Measurements from ENCODE around the gene LRRIQ1.

The LRRIQ1 gene

DNA sequence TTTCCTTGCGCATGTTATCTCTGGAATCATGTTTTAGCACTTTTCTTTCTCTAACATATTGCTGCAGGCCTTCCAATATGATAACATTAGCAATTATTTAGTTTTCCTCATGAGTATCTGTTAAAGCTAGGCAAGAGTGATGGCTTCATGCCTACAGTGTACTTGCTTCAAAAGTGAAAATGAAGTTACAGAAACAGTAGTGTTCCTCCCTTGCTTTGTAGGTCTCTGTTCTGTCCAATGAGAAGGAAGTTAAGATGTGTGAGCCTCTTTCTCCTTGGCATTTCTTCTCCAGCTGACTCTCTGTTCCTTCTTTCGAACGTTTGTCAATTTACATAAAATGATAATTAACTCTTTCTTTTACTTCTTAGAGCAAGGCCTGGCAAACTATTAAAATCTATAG, 22.2 kb downstream of the LRRIQ1 start:
- no CpG with 5 or more reads among the region's 3 CpGs for WGBS (ENCODE audit: insufficient coverage, insufficient read length)
- no peak for DNase-seq (ENCODE audit: low read depth, low spot score)
- H3K4me1 ChIP-seq (ENCODE audit: control insufficient read depth, insufficient read depth, low read length) = no peaks in the 10 kb centered on the region
- H3K4me3 ChIP-seq (ENCODE audit: low read length) = no peak overlapping the region
- no peaks in the 10 kb centered on the region for H3K27me3 ChIP-seq (ENCODE audit: control insufficient read depth, insufficient read depth, low read length)
- no peaks in the 10 kb centered on the region for H3K36me3 ChIP-seq (ENCODE audit: control insufficient read depth, insufficient read depth, low read length)
- H3K9me3 ChIP-seq (ENCODE audit: control insufficient read depth, insufficient read depth, low read length) = no peaks in the 10 kb centered on the region
- no peak overlapping the region for H3K27ac ChIP-seq (ENCODE audit: low read length)

DNA sequence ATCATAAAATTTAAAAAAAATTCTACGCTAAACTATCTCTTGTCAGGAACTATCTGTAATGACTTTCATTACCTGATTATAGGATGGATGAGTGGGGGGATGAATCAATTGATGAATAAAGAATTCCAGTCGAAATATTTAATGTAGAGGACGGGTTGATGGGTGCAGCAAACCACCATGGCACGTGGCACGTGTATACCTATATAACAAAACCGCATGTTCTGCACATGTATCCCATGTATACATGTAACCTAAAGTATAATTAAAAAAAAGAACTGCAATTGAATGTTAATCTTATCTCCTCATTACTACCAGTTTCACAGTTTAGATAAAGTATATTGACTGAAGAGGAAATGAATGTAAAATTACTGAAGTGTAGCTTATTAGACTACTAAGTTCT, 23.4 kb downstream of the LRRIQ1 start:
- no peaks in the 10 kb centered on the region for H3K27me3 ChIP-seq (ENCODE audit: control insufficient read depth, insufficient read depth, low read length)
- no peak overlapping the region for H3K27ac ChIP-seq (ENCODE audit: low read length)
- DNase-seq (ENCODE audit: low read depth, low spot score) = no peak
- WGBS (ENCODE audit: insufficient coverage, insufficient read length) = 100% methylated on average over 1 of the region's 6 CpGs
- no peaks in the 10 kb centered on the region for H3K36me3 ChIP-seq (ENCODE audit: control insufficient read depth, insufficient read depth, low read length)
- H3K4me1 ChIP-seq (ENCODE audit: control insufficient read depth, insufficient read depth, low read length) = no peaks in the 10 kb centered on the region
- H3K9me3 ChIP-seq (ENCODE audit: control insufficient read depth, insufficient read depth, low read length) = no peaks in the 10 kb centered on the region
- no peak overlapping the region for H3K4me3 ChIP-seq (ENCODE audit: low read length)

DNA sequence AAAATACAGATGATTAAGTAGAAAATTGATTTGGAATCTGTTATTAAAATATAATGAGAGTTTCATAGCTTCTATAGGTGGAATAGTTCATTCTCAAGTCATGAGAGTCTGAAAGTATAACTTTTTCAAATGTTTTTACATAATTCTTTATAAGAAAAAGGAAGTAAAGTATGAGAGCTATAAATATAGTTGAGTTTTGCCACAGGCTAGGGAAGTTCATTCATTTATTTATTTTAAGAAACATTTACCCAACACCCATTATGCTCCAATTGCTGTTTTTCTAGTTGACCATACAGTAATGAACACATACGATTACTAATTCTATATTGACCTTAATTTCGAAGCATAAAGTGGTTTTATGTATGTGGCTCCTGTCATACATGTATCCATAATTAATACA, 24.8 kb downstream of the LRRIQ1 start:
- no CpG with 5 or more reads among the region's 2 CpGs for WGBS (ENCODE audit: insufficient coverage, insufficient read length)
- Histone ChIP-seq H3K4me1 (ENCODE audit: control insufficient read depth, insufficient read depth, low read length) (no peaks in the 10 kb centered on the region), H3K27ac (ENCODE audit: low read length) (no peak overlapping the region), H3K27me3 (ENCODE audit: control insufficient read depth, insufficient read depth, low read length) (no peaks in the 10 kb centered on the region), H3K4me3 (ENCODE audit: low read length) (no peak overlapping the region), H3K36me3 (ENCODE audit: control insufficient read depth, insufficient read depth, low read length) (no peaks in the 10 kb centered on the region), H3K9me3 (ENCODE audit: control insufficient read depth, insufficient read depth, low read length) (no peaks in the 10 kb centered on the region)
- no peak for DNase-seq (ENCODE audit: low read depth, low spot score)

DNA sequence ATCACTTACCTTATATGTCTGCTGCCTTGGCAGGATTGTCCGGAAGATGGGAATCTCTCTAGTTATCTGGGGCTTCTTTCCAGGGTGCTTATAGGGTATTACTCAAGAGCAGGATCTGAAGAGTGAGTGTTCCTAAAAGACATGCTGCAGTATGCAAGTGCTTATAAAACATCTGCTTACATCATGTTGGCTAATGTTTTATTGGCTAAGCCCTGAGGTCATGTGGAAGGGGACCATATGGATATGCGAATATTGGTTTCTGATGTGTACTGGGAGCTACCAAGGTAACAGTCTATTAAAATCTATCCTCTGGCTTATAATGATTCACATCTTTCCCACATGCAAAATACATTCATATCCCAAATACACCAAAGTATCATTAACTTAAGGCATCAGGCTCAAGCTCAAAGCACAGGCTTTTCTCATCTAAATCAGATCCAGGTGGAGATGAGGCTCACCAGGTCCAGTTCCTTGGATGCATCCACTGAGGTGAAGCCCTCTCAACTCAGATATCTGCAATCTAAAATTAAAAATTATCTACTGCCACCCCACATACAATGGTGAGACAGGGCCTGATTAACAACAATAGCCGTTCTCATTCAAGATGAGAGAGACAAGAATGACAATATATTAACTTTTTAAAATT, 29.8 kb downstream of the LRRIQ1 start:
- no peak for DNase-seq (ENCODE audit: low read depth, low spot score)
- H3K27me3 ChIP-seq (ENCODE audit: control insufficient read depth, insufficient read depth, low read length) = no peaks in the 10 kb centered on the region
- H3K9me3 ChIP-seq (ENCODE audit: control insufficient read depth, insufficient read depth, low read length) = no peaks in the 10 kb centered on the region
- no CpG with 5 or more reads among the region's 3 CpGs for WGBS (ENCODE audit: insufficient coverage, insufficient read length)
- no peaks in the 10 kb centered on the region for H3K36me3 ChIP-seq (ENCODE audit: control insufficient read depth, insufficient read depth, low read length)
- no peak overlapping the region for H3K4me3 ChIP-seq (ENCODE audit: low read length)
- no peak overlapping the region for H3K27ac ChIP-seq (ENCODE audit: low read length)
- H3K4me1 ChIP-seq (ENCODE audit: control insufficient read depth, insufficient read depth, low read length) = no peaks in the 10 kb centered on the region

DNA sequence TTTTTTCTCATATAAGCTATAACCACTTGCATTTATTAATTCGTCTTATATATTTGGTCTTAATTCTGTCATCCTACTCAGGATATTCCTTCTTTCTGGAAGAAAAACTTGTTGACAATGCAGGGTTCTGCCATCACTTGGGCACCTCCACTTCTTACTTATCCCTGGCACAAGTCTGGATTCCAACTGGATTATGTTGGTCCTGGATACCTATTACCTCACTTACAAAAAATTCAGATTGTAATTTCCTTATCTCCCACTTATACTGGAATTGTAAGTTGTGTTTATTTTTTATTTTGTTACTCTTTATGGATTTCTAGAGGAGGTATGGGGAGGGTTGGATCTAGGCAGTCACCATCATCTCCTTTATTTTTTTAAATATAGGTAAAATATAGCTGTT, 36.7 kb downstream of the LRRIQ1 start:
- Histone ChIP-seq H3K4me3 (ENCODE audit: low read length) (no peak overlapping the region), H3K27ac (ENCODE audit: low read length) (no peak overlapping the region), H3K9me3 (ENCODE audit: control insufficient read depth, insufficient read depth, low read length) (no peaks in the 10 kb centered on the region), H3K27me3 (ENCODE audit: control insufficient read depth, insufficient read depth, low read length) (no peaks in the 10 kb centered on the region), H3K36me3 (ENCODE audit: control insufficient read depth, insufficient read depth, low read length) (no peaks in the 10 kb centered on the region), H3K4me1 (ENCODE audit: control insufficient read depth, insufficient read depth, low read length) (no peaks in the 10 kb centered on the region)
- no peak for DNase-seq (ENCODE audit: low read depth, low spot score)
- WGBS (ENCODE audit: insufficient coverage, insufficient read length) = no CpG with 5 or more reads among the region's 1 CpG

GRCh38 chr12:85076688-85077430, 40.7 kb downstream of the LRRIQ1 start:
- peak; percentile 25 for DNase-seq (ENCODE audit: low read depth, low spot score)
- Histone ChIP-seq H3K36me3 (ENCODE audit: control insufficient read depth, insufficient read depth, low read length) (no peaks in the 10 kb centered on the region), H3K27ac (ENCODE audit: low read length) (no peak overlapping the region), H3K9me3 (ENCODE audit: control insufficient read depth, insufficient read depth, low read length) (no peaks in the 10 kb centered on the region), H3K27me3 (ENCODE audit: control insufficient read depth, insufficient read depth, low read length) (no peaks in the 10 kb centered on the region), H3K4me1 (ENCODE audit: control insufficient read depth, insufficient read depth, low read length) (no peaks in the 10 kb centered on the region), H3K4me3 (ENCODE audit: low read length) (no peak overlapping the region)
- no CpG with 5 or more reads among the region's 1 CpG for WGBS (ENCODE audit: insufficient coverage, insufficient read length)

GRCh38 chr12:85085066-85085465, 48.9 kb downstream of the LRRIQ1 start:
- Histone ChIP-seq H3K36me3 (ENCODE audit: control insufficient read depth, insufficient read depth, low read length) (no peaks in the 10 kb centered on the region), H3K27me3 (ENCODE audit: control insufficient read depth, insufficient read depth, low read length) (no peaks in the 10 kb centered on the region), H3K27ac (ENCODE audit: low read length) (no peak overlapping the region), H3K4me1 (ENCODE audit: control insufficient read depth, insufficient read depth, low read length) (no peaks in the 10 kb centered on the region), H3K9me3 (ENCODE audit: control insufficient read depth, insufficient read depth, low read length) (no peaks in the 10 kb centered on the region), H3K4me3 (ENCODE audit: low read length) (no peak overlapping the region)
- no CpG with 5 or more reads among the region's 5 CpGs for WGBS (ENCODE audit: insufficient coverage, insufficient read length)
- DNase-seq (ENCODE audit: low read depth, low spot score) = no peak

GRCh38 chr12:85089792-85090191, 53.6 kb downstream of the LRRIQ1 start:
- Histone ChIP-seq H3K27me3 (ENCODE audit: control insufficient read depth, insufficient read depth, low read length) (no peaks in the 10 kb centered on the region), H3K9me3 (ENCODE audit: control insufficient read depth, insufficient read depth, low read length) (no peaks in the 10 kb centered on the region), H3K4me1 (ENCODE audit: control insufficient read depth, insufficient read depth, low read length) (no peaks in the 10 kb centered on the region), H3K27ac (ENCODE audit: low read length) (no peak overlapping the region), H3K36me3 (ENCODE audit: control insufficient read depth, insufficient read depth, low read length) (no peaks in the 10 kb centered on the region), H3K4me3 (ENCODE audit: low read length) (no peak overlapping the region)
- no CpG with 5 or more reads among the region's 5 CpGs for WGBS (ENCODE audit: insufficient coverage, insufficient read length)
- DNase-seq (ENCODE audit: low read depth, low spot score) = no peak

- H3K27me3 ChIP-seq (ENCODE audit: control insufficient read depth, insufficient read depth, low read length) = no peaks in the 10 kb centered on the region
- whole genome bisulfite sequencing (ENCODE audit: insufficient coverage, insufficient read length) = no CpG with 5 or more reads among the region's 2 CpGs
- no peak overlapping the region for H3K4me3 ChIP-seq (ENCODE audit: low read length)
- no peaks in the 10 kb centered on the region for H3K9me3 ChIP-seq (ENCODE audit: control insufficient read depth, insufficient read depth, low read length)
- H3K36me3 ChIP-seq (ENCODE audit: control insufficient read depth, insufficient read depth, low read length) = no peaks in the 10 kb centered on the region
- H3K4me1 ChIP-seq (ENCODE audit: control insufficient read depth, insufficient read depth, low read length) = no peaks in the 10 kb centered on the region
- DNase-seq (ENCODE audit: low read depth, low spot score) = no peak
- no peak overlapping the region for H3K27ac ChIP-seq (ENCODE audit: low read length)
Measured at GRCh38 chr12:85092814-85093370, 56.7 kb downstream of the LRRIQ1 start.

DNA sequence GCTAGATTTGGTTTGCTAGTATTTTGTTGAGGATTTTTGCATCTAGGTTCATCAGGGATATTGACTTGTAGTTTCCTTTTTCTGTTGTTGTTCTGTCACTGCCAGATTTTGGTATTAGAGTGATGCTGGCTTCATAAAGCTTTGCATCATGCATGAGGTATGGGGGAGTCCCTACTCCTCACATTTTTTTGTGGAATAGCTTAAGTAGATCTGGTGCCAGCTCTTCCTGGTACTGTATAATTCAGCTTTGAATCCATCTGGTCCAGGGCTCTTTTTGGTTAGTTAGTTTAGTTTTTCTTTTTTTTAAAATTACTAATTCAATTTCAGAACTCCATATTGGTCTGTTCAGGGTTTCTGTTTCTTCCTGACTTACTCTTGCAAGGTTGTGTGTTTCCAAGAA, 59.4 kb downstream of the LRRIQ1 start:
- no peaks in the 10 kb centered on the region for H3K4me1 ChIP-seq (ENCODE audit: control insufficient read depth, insufficient read depth, low read length)
- H3K27me3 ChIP-seq (ENCODE audit: control insufficient read depth, insufficient read depth, low read length) = no peaks in the 10 kb centered on the region
- no peaks in the 10 kb centered on the region for H3K9me3 ChIP-seq (ENCODE audit: control insufficient read depth, insufficient read depth, low read length)
- H3K27ac ChIP-seq (ENCODE audit: low read length) = no peak overlapping the region
- H3K36me3 ChIP-seq (ENCODE audit: control insufficient read depth, insufficient read depth, low read length) = no peaks in the 10 kb centered on the region
- no peak overlapping the region for H3K4me3 ChIP-seq (ENCODE audit: low read length)
- no peak for DNase-seq (ENCODE audit: low read depth, low spot score)

DNA sequence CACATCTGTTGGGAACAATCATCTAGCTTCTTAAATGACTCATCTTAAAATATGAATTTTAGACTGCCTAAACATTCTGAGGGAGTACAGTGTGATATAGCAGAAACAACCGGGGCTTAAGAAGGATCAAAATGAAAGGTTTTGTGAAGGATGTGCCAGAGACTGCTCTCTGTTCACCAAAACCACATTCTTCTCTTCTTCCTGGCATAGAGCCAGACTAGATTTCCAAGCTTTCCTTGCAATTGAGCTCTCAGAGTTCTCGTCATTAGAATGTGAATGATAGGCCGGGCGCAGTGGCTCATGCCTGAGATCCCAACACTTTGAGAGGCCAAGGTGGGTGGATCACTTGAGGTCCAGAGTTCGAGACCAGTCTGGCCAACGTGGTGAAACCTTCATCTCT, 94.5 kb downstream of the LRRIQ1 start:
- H3K4me1 ChIP-seq (ENCODE audit: control insufficient read depth, insufficient read depth, low read length) = peaks cover 3% of the 10 kb centered on the region; the same call in 1 of the 2 replicates
- no peaks in the 10 kb centered on the region for H3K9me3 ChIP-seq (ENCODE audit: control insufficient read depth, insufficient read depth, low read length)
- H3K4me3 ChIP-seq (ENCODE audit: low read length) = no peak overlapping the region
- no peaks in the 10 kb centered on the region for H3K36me3 ChIP-seq (ENCODE audit: control insufficient read depth, insufficient read depth, low read length)
- no CpG with 5 or more reads among the region's 6 CpGs for WGBS (ENCODE audit: insufficient coverage, insufficient read length)
- H3K27me3 ChIP-seq (ENCODE audit: control insufficient read depth, insufficient read depth, low read length) = no peaks in the 10 kb centered on the region
- no peak overlapping the region for H3K27ac ChIP-seq (ENCODE audit: low read length)
- no peak for DNase-seq (ENCODE audit: low read depth, low spot score)

All from iPS DF 6.9 (cell line).